Panc1 (cell line): ENCODE results near the gene CD96. TPM values are rescaled to one million over a fixed set of nuclear protein-coding genes. Genes with fewer than 3 reads are reported as not detected.

Experiments
- ATAC-seq: fragments of 200-7000 bp; cut with Tn5 transposase; 2 replicates; pipeline ENCODE4 v1.9.1; 2020; ENCODE audit warnings: mild to moderate bottlenecking, moderate library complexity
- BruUV-seq: library from RNA; stranded (reverse); fragments of 400-500 nt; replicated peaks from 2 replicates; lab custom pipeline; 2021; lab: Mats Ljungman, UMichigan
- CTCF ChIA-PET: fragments of 300-600 bp; sonication (Branson Sonifier 250); formaldehyde crosslinking; loops from one replicate; lab custom pipeline; 2022; ENCODE audit warnings: antibody characterized with exemption; lab: Charles Lee
- POLR2A ChIA-PET: fragments of 300-600 bp; sonication (Branson Sonifier 250); formaldehyde crosslinking; loops from one replicate; lab custom pipeline; 2022; ENCODE audit warnings: antibody characterized with exemption; lab: Charles Lee
- DNase-seq: peaks from one replicate; pipeline ENCODE4 v3.0.0-alpha.2; 2010; ENCODE audit warnings: low read depth, low spot score
- H3K27ac ChIP-seq: 2 replicates; pipeline ENCODE4 v1.5.1; 2011; ENCODE audit warnings: mild to moderate bottlenecking, low read length, inconsistent platforms
- H3K27me3 ChIP-seq: fragments of 200-500 bp; sonication (Bioruptor generic); 2 replicates; pipeline ENCODE4 v1.6.0; 2014; ENCODE audit warnings: low read length, inconsistent platforms; ENCODE audit not compliant: control insufficient read depth, insufficient read depth
- H3K36me3 ChIP-seq: fragments of 200-500 bp; sonication (Bioruptor generic); 2 replicates; pipeline ENCODE4 v1.5.1; 2014; ENCODE audit warnings: inconsistent platforms, mild to moderate bottlenecking, low read length, moderate library complexity; ENCODE audit not compliant: control insufficient read depth, insufficient read depth
- H3K4me1 ChIP-seq: 2 replicates; pipeline ENCODE4 v1.5.1; 2011; ENCODE audit warnings: inconsistent platforms, mild to moderate bottlenecking, low read length, moderate library complexity; ENCODE audit not compliant: control insufficient read depth, insufficient read depth
- H3K4me3 ChIP-seq, 2 experiments: 2 replicates each; pipeline ENCODE4 v1.5.1; 2011 to 2012; ENCODE audit warnings: low read depth in 2 of 2, low read length in 2 of 2, mild to moderate bottlenecking in 2 of 2, inconsistent platforms in 1 of 2, moderate library complexity in 1 of 2
- H3K9me3 ChIP-seq: fragments of 200-500 bp; sonication (Bioruptor generic); 2 replicates; pipeline ENCODE4 v1.5.1; 2014; ENCODE audit warnings: low read depth, mild to moderate bottlenecking, inconsistent platforms, low read length, moderate library complexity; ENCODE audit not compliant: control insufficient read depth, insufficient read depth
- CTCF ChIP-seq: fragments of 450-650 bp; IDR thresholded peaks from 2 replicates; pipeline ENCODE4 v1.5.1; 2017; ENCODE audit warnings: mild to moderate bottlenecking
- POLR2AphosphoS5 ChIP-seq: IDR thresholded peaks from 2 replicates; pipeline ENCODE4 v1.6.1; 2012; ENCODE audit warnings: mild to moderate bottlenecking, low read depth, low read length, moderate library complexity
- SIN3A ChIP-seq: IDR thresholded peaks from 2 replicates; pipeline ENCODE4 v1.6.1; 2012; ENCODE audit warnings: low read depth, mild to moderate bottlenecking, low read length, moderate library complexity, borderline replicate concordance; ENCODE audit not compliant: insufficient read depth
- TCF7L2 ChIP-seq: IDR thresholded peaks from 2 replicates; pipeline ENCODE4 v1.6.1; 2011; ENCODE audit warnings: mild to moderate bottlenecking, low read depth, low read length, inconsistent platforms
- in situ Hi-C: cut with HindIII; loops from 2 replicates; pipeline ENCODE4 v1.10.0; 2016; ENCODE audit warnings: low sequenced_read_pairs, low pct_unique_long_range_greater_than_20kb
- intact Hi-C: fragments of 100-400 bp; cut with micrococcal nuclease; formaldehyde crosslinking; loops from one replicate; pipeline ENCODE4 v1.10.0; 2022; ENCODE audit not compliant: unreplicated experiment
- total RNA-seq: library from RNA; stranded (reverse); gene quantifications from one replicate; pipeline ENCODE4 v1.2.1, GENCODE V29; 2021; ENCODE audit not compliant: unreplicated experiment
- TF ChIP-seq, protein P1 (sequence below), 2 experiments: IDR thresholded peaks; 2 replicates each; pipeline ENCODE4 v1.6.1; 2011 to 2012; ENCODE audit warnings: low read depth in 2 of 2, control low read depth in 1 of 2, low read length in 1 of 2, mild to moderate bottlenecking in 1 of 2, moderate library complexity in 1 of 2; ENCODE audit not compliant: insufficient read depth in 1 of 2

The CD96 gene
- total RNA-seq, 1 experiment from 2014 or later: not detected

DNA sequence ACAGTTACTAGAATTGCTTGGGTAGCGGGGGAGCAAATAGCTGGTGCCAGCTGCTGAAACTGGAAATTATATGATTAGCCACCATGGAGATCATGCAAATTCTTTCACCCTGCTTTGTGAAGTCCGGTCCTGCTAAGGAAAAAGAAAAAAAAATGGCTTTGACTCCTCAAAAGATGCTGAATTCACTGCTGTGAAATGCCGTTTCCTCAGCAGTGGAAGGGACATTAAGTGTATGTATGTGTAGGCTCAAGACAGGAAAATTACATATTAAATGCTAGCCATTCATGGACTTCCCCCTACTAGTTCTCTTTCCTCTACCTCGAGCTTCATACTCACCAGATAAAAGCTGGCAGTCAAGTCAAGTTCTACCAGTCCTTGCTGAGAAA, 135.0 kb downstream of the CD96 start:
- Histone ChIP-seq H3K36me3 (no peaks in the 10 kb centered on the region), H3K4me3 (no peak overlapping the region), H3K4me1 (peaks cover 7% of the 10 kb centered on the region; the same call in 1 of the 2 replicates), H3K27me3 (peaks cover 17% of the 10 kb centered on the region), H3K9me3 (no peaks in the 10 kb centered on the region), H3K27ac (no peak overlapping the region)
- intact Hi-C loops: no loop called here
- BruUV-seq: no TSS peak
- in situ Hi-C loops: no loop called here
- TF ChIP-seq CTCF (no peak), SIN3A (no peak), POLR2AphosphoS5 (no peak), TCF7L2 (no peak)
- TF ChIP-seq, protein P1, sequence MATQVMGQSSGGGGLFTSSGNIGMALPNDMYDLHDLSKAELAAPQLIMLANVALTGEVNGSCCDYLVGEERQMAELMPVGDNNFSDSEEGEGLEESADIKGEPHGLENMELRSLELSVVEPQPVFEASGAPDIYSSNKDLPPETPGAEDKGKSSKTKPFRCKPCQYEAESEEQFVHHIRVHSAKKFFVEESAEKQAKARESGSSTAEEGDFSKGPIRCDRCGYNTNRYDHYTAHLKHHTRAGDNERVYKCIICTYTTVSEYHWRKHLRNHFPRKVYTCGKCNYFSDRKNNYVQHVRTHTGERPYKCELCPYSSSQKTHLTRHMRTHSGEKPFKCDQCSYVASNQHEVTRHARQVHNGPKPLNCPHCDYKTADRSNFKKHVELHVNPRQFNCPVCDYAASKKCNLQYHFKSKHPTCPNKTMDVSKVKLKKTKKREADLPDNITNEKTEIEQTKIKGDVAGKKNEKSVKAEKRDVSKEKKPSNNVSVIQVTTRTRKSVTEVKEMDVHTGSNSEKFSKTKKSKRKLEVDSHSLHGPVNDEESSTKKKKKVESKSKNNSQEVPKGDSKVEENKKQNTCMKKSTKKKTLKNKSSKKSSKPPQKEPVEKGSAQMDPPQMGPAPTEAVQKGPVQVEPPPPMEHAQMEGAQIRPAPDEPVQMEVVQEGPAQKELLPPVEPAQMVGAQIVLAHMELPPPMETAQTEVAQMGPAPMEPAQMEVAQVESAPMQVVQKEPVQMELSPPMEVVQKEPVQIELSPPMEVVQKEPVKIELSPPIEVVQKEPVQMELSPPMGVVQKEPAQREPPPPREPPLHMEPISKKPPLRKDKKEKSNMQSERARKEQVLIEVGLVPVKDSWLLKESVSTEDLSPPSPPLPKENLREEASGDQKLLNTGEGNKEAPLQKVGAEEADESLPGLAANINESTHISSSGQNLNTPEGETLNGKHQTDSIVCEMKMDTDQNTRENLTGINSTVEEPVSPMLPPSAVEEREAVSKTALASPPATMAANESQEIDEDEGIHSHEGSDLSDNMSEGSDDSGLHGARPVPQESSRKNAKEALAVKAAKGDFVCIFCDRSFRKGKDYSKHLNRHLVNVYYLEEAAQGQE (IDR thresholded peaks at IDR 0.05; ENCODE audit: insufficient read depth in 1 of 2, low read depth in 2 of 2, low read length in 1 of 2): no peak
- DNase-seq (no peak), ATAC-seq (no peak)
- ChIA-PET POLR2A (no interaction called here), CTCF (no interaction called here)

DNA sequence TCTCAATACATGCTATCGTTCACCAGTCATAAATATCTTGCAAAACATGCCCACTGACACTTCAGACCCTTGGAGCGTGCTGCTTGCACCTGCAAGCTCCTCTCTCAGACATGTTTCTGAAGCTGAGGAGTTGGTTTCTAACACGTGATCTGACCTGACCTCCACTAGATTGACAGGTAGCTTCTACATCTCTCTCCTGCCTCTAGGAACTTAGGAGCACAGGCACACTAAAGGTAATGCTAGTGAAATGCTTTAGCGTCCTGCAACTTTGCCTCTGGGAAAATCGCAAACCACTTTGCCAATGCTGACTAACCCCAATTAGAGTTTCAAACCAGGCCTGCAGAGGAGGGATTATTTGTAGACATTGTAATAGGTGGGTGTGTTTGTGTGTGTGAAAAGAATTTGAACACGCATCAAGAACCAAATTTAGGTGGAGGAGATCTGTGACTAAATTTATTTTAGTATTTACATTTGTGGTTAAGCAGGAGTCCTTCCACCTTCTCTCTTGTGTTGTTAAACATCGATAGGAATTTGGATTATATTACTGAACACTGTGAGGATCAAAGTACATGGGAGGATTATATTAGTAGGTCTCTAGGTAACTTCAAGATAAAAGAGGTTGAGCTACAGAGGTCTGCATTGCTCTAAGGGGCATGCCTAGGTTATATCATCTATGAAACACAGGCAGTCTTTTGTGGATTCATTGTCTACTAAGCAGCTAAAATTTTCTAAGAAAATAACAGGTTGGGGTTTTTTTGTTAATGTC, 139.8 kb downstream of the CD96 start:
- Histone ChIP-seq H3K27ac (no peak overlapping the region), H3K4me3 (no peak overlapping the region)
- in situ Hi-C loops: no loop called here

More for the DNA sequence above, 139.8 kb downstream of the CD96 start:
- ATAC-seq (no peak), DNase-seq (no peak)
- TF ChIP-seq, protein P1 (IDR thresholded peaks at IDR 0.05; ENCODE audit: insufficient read depth in 1 of 2, low read depth in 2 of 2, low read length in 1 of 2): no peak
- TF ChIP-seq TCF7L2 (no peak), POLR2AphosphoS5 (no peak), CTCF (no peak), SIN3A (no peak)
- no peaks in the 10 kb centered on the region for H3K36me3 ChIP-seq
- ChIA-PET CTCF (interaction anchor here (0.8 kb wide), 1 partner anchor 430 kb away, joined by 3 read pairs; no protein-coding TSS in a partner anchor), POLR2A (no interaction called here)
- no peaks in the 10 kb centered on the region for H3K9me3 ChIP-seq
- no TSS peak for BruUV-seq
- H3K27me3 ChIP-seq: no peaks in the 10 kb centered on the region
- no peaks in the 10 kb centered on the region for H3K4me1 ChIP-seq
- intact Hi-C loops: no loop called here
